ENCODE measurements around the gene SACS.
"Not testable (repeated sequence)": the region's sequence is repeated elsewhere in the genome, so short reads cannot be mapped to it uniquely, and the experiment has no call there.

The SACS gene

DNA sequence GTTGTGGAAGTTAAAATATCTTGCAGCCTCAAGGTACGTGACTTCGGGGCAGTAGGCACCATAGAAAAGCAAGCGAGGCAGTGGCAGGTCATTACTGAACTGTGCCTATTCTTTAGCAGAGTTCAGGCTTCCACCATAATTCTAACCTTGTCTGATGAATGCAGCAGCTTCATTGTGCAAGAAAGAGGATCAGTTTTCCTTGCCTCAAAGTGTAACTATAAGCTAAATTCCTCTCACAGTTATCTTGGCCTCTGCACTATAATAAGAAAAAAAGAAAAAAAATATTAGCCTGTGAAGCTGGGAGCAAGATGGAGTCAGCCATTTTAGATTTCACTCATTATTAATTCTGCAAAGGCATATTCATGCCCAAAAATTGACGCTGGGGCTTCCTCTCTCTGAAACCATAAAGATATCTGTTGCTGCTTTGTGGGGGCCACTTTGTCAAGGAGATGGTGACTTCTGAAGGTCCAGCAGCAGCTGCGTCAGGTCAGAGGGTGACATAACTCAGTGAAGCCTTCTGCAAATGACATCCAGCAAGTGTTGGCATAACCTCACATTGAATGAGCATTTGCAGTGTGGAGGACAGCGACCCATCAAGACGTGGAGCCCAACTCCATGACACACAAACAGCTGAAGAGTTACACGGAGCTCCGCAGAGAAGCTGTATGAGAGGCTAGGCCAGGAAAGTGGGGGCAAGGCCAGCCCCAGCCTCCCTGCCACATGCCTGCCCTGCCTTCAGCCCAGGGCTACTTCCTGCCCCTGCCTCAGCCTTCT is 23.1 kb upstream of the SACS start:
- DNase-seq (ENCODE audit: low spot score) = no peak

- no peak for DNase-seq (ENCODE audit: low spot score)
Measured at GRCh38 chr13:23455401-23456185, 22.1 kb upstream of the SACS start.

DNA sequence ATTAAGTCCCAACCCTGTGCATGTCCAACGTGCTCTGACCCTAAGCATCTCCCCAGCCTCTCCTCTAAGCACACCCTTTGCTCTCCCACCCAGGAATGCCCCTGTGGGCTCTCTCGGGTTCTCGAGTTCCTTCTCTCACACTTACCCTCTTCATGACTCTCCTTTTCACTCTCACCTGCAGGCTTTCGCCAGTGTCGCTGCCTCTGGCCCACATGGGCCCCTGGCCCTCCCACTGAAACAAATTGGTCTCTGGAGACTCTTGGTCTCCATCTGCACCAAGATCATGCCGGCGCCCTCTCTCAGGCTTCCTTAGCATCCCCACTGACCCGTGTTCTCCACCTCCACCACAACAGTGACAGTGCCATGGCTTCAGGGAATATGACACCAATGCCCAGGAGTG is 19.6 kb upstream of the SACS start:
- no peak for DNase-seq (ENCODE audit: low spot score)

- DNase-seq (ENCODE audit: low spot score) = no peak
Measured at GRCh38 chr13:23450340-23451046, 17.0 kb upstream of the SACS start.

- no peak for DNase-seq (ENCODE audit: low spot score)
Measured at GRCh38 chr13:23449398-23450162, 16.1 kb upstream of the SACS start.

DNA sequence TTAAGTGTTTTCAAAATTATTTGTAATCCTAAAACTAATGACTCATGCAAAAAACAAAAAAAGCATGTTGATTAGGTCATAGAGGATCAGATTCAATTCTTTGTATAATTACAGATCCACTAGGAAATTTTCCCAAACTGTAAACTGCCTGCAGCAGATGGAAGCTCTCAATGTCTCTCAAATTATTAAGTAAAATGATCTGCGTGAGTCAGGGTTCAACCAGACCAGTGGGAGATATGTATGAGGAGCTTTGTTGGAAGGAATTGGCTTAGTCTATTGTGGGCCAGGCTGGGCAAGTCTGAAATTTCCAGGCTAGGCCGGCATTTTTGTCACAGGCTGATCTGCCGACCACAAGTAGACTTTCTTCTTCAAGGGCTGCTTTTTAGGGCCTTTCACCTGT is 14.4 kb upstream of the SACS start:
- DNase-seq (ENCODE audit: low spot score) = no peak

DNA sequence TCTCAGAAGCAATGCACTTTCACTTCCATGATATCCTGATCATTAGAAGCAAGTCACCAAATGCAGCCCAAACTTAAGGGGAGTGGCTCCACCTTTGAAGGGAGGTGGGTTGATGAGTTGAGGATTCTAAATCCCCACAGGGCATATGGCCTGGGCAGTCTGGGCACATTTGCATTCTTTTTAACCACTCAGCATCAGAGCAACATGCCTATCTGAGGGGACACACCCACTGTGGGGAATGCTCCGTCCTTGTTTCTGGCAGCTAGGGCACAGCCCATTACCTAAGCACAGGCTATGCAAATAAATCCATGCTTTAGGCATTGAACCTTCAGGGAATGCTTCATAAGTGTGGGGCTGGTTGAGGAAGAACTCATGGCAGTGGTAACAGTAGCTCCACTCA is 12.3 kb upstream of the SACS start:
- DNase-seq (ENCODE audit: low spot score) = no peak

- DNase-seq (ENCODE audit: low spot score) = no peak
Measured at GRCh38 chr13:23443878-23444277, 10.4 kb upstream of the SACS start.

DNA sequence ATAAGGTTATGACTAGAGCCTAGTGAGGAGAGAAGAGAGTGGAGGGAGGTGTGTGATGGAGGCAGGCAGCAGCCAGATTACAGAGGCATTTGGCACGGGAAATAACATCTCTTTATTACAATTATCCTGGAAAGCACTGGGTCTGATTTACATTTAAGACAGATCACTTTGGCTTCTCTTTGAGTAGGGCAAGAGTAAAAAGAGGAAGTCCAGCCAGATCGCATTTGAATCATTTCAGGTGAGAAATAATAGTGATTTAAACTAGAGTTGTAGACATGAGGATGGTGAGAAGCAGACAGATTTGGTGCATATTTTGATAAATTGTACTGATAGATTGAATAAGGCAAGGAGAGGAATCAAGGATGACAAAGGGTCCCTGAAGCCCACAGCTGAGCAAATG is 9.6 kb upstream of the SACS start:
- DNase-seq (ENCODE audit: low spot score) = no peak

DNA sequence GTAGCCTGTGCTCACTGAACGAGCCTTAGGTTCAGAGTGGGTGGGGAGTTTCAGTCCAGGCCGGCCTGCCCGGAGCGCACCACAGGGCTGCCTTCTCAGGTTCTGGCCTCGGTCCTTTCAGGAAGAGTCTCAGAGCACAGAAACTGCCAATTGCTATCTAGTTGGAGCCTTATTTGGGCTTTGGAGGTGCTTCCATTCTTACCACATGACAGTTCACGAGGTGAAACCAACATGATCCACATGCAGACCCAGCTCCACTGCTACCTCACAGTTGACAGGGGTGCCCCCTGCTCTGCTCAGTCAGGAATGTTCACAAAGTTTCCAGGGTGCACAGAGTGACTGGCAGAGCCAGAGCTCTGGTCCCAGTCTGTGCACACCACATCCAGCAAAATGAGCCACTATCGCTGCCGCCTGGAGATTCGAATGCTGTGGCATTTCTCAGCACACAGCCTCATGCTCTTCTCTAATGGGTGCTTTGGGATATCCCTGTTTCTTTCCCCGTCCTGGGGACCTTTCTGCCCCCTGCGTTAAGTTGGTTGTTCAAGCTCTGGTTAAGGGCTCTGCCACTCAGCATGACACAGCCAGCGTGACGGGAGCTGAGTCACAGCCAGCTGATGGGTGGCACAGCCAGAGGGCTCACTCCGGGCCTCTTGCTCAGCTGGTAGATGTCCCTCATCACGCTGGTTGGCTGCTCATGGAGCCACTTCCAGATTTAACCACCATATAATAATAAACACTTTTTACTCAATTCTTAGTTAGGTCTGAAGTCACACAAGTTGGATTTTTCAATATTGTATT is 7.5 kb upstream of the SACS start:
- no peak for DNase-seq (ENCODE audit: low spot score)

- not testable (repeated sequence) for DNase-seq (ENCODE audit: low spot score)
Measured at GRCh38 chr13:23440324-23440723, 6.8 kb upstream of the SACS start.

- no peak for DNase-seq (ENCODE audit: low spot score)
Measured at GRCh38 chr13:23437916-23438315, 4.4 kb upstream of the SACS start.

DNA sequence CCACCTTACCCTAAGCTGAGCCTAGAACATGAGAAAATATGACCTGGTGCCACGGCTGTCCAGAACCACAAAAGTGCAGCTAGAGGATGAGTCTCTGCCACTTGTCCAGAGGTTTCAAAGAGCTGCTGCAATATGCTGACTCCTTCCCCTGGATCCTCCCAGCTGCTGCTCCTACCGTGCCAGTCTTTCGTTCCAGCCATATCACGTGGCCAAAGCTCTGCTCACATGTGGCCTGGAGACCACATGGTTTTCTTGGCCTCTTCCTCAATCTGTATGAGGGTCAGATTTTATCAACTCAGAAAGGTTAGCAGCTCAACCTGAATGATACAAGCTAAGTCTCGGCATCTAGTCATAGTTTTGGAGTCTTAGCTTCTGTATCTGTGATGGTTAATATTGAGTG is 3.2 kb upstream of the SACS start:
- DNase-seq (ENCODE audit: low spot score) = no peak

DNA sequence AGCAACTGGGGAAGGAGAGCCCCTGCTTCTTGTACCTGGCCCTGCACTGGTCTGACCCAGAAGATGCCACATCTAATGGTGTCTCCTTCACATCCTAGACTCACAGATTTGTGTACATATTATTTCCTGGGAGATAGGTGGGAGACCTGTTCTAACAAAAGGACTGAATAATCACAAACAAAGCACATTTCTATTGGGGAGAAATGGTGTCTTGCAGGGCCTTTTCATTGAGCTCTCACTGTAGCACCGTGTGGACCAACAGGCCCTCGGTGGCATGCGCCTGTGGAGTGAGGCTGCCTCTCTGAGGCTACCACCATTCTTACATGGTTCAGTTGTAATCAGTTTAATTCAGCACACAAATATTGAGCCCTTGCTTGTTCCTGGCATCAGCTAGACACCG is 989 bp upstream of the SACS start:
- no peak for DNase-seq (ENCODE audit: low spot score)

DNA sequence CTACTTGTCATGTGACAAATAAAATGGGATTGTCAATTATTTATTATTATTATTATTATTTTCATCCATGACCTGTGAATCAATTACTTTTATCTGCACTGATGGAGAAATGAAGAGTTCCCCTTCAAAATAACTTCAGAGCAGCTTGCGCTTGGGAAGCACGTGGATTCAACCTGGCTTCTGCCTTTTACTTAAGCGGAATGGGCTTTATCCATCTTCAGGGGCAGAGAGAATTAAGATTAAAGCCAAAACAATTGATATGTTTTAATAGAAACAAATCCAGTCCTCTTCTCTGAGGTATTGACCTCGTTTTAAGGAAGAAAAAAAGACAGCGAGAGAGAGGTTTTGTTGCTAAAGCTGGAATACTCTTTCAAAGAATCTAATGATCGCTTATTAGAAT is 876 bp downstream of the SACS start:
- DNase-seq (ENCODE audit: low spot score) = no peak

GRCh38 chr13:23430664-23431063 is 2.8 kb downstream of the SACS start:
- no peak for DNase-seq (ENCODE audit: low spot score)

DNA sequence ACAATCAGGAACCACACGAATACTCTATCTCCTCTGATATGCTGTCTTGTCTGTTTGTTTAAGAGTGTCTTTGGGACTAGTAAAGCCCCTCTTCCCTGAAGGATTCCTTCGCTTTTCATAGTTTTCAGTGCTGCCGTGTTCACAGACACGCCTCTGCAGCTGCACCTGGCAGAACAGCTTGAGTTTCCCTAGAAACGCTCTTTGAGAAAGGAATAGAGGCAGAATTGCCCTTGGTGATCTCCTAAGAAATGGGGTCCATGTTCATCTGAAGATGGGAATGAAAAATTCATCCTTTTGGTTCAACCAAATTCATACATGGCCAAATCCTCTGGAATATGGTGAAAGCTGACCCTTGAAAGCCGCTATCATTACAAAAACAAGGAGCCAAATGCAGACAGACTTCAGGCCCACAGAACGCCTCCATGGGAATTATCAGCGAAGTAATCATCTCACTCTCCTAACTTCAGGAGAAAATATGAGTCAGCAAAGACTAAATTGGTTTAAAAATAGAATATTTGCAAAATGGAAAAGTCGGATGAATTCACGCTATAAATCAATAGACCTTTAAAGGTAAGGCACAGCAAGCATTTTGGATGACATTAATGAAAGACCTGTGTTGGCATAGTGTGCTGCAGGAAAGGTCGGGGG is 5.5 kb downstream of the SACS start:
- no peak for DNase-seq (ENCODE audit: low spot score)

- DNase-seq (ENCODE audit: low spot score) = no peak
Measured at GRCh38 chr13:23427342-23427843, 6.1 kb downstream of the SACS start.

DNA sequence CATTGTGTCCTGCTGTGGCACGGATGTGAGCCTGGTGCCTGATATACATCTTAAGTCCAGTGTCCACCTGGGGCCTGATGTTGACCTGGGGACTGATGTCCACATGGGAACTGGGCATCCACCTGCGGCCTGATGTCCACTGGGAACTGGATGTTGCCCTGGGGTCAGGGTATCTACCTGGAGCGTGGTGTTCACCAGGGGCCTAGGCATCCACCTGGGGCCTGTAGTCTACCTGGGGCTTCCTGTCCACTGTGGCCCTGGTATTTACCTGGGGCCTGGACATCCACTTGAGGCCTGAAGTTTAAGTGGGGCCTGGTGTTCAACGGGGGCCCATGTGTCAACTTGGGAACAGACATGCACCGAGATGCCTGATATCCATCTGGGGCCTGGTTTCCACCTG is 11.9 kb downstream of the SACS start:
- no peak for DNase-seq (ENCODE audit: low spot score)

GRCh38 chr13:23418776-23419683 is 14.5 kb downstream of the SACS start:
- DNase-seq (ENCODE audit: low spot score) = no peak
